OCI-LY3 (cell line): ENCODE results near the gene NUDCD3.

Experiments used
- H2AFZ ChIP-seq: fragments of 200-600, 300-600 bp; shearing (Covaris generic); 2 replicates; pipeline ENCODE4 v1.6.0; 2014; ENCODE audit warnings: antibody characterized with exemption, low read depth, low read length
- H3K27ac ChIP-seq: fragments of 200-600, 300-600 bp; sonication (generic); 2 replicates; pipeline ENCODE4 v1.5.1; 2014; ENCODE audit warnings: mild to moderate bottlenecking, low read length, moderate library complexity, mixed read lengths
- H3K27me3 ChIP-seq: fragments of 200-600, 300-600 bp; sonication (generic); 2 replicates; pipeline ENCODE4 v1.6.1; 2014; ENCODE audit warnings: low read depth, low read length, mixed read lengths
- H3K36me3 ChIP-seq: fragments of 200-600, 300-600 bp; sonication (generic); replicated peaks from 2 replicates; pipeline ENCODE3; 2014; ENCODE audit warnings: low read depth, low read length, mixed read lengths
- H3K4me1 ChIP-seq: fragments of 300-600, 200-600 bp; sonication (generic); 2 replicates; pipeline ENCODE4 v1.6.1; 2014; ENCODE audit warnings: low read length, mixed read lengths
- H3K4me2 ChIP-seq: fragments of 200-600, 300-600 bp; sonication (generic); 2 replicates; pipeline ENCODE4 v1.6.1; 2014; ENCODE audit warnings: low read length, mixed read lengths
- H3K4me3 ChIP-seq: fragments of 300-600, 200-600 bp; sonication (generic); 2 replicates; pipeline ENCODE4 v1.5.1; 2014; ENCODE audit warnings: antibody characterized with exemption, mild to moderate bottlenecking, low read length, moderate library complexity
- H3K79me2 ChIP-seq: fragments of 300-600, 200-600 bp; shearing (Covaris generic); 2 replicates; pipeline ENCODE4 v1.6.1; 2014; ENCODE audit warnings: mild to moderate bottlenecking, low read length, mixed read lengths
- H3K9ac ChIP-seq: fragments of 300-600, 200-600 bp; shearing (Covaris generic); 2 replicates; pipeline ENCODE4 v1.6.0; 2014; ENCODE audit warnings: mild to moderate bottlenecking, low read length, moderate library complexity
- H3K9me3 ChIP-seq: fragments of 200-600, 300-600 bp; shearing (Covaris generic); 2 replicates; pipeline ENCODE4 v1.6.1; 2014; ENCODE audit warnings: low read length, mixed read lengths; ENCODE audit not compliant: insufficient read depth
- H4K20me1 ChIP-seq: fragments of 200-600, 300-600 bp; sonication (generic); 2 replicates; pipeline ENCODE4 v1.6.1; 2016; ENCODE audit warnings: low read length, mixed read lengths; ENCODE audit not compliant: insufficient read depth
- CTCF ChIP-seq: fragments of 200-600, 300-600 bp; sonication (generic); IDR thresholded peaks from 2 replicates; pipeline ENCODE4 v1.5.1; 2014; ENCODE audit warnings: antibody characterized with exemption, low read length, low read depth
- EZH2phosphoT487 ChIP-seq: fragments of 200-600 bp; shearing (Covaris generic); IDR thresholded peaks from 2 replicates; pipeline ENCODE4 v1.6.1; 2018; ENCODE audit warnings: antibody characterized with exemption, mixed run types, low read depth

Gene NUDCD3

DNA sequence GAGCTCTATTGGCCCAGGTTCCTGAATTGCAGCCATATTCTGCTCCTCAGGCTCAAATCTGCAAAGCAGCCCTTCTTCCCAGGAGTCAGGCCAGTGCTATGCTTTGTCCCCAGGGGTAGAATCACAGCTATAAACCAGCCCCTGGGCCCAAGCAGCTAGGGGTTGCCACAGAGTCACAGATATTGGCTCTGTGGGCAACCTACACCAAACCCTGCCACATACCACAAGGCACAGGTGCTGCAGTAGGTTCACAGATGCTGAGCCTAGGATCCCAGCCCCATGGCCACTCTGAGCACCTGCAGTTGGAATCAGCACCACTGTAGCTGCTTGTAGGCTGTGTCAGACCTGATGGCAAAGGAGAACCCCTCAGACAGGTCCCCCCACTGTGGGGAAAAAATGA lies 122.0 kb downstream of the NUDCD3 start:
- H3K36me3 ChIP-seq = no peaks in the 10 kb centered on the region
- 0 out of 2 replicates have a peak, but pooled peaks cover 6% of the 10 kb centered on the region for H3K27me3 ChIP-seq
- no peaks in the 10 kb centered on the region for H3K79me2 ChIP-seq
- H3K9ac ChIP-seq = no peak overlapping the region
- H3K4me1 ChIP-seq = 0 out of 2 replicates have a peak, but pooled peaks cover 3% of the 10 kb centered on the region
- TF ChIP-seq EZH2phosphoT487 (no peak), CTCF (no peak)
- H2AFZ ChIP-seq = no peak overlapping the region
- no peak overlapping the region for H3K27ac ChIP-seq
- H3K4me2 ChIP-seq = no peak overlapping the region
- no peaks in the 10 kb centered on the region for H3K9me3 ChIP-seq
- no peaks in the 10 kb centered on the region for H4K20me1 ChIP-seq
- H3K4me3 ChIP-seq = no peak overlapping the region

- Histone ChIP-seq H3K4me3 (no peak overlapping the region), H3K36me3 (no peaks in the 10 kb centered on the region), H3K4me1 (0 out of 2 replicates have a peak, but pooled peaks cover 2% of the 10 kb centered on the region), H3K27me3 (0 out of 2 replicates have a peak, but pooled peaks cover 6% of the 10 kb centered on the region), H3K9me3 (no peaks in the 10 kb centered on the region), H3K27ac (no peak overlapping the region), H4K20me1 (no peaks in the 10 kb centered on the region), H2AFZ (no peak overlapping the region), H3K79me2 (no peaks in the 10 kb centered on the region), H3K9ac (no peak overlapping the region), H3K4me2 (no peak overlapping the region)
- TF ChIP-seq CTCF (no peak), EZH2phosphoT487 (no peak)
These were observed 122.9 kb downstream of the NUDCD3 start for GRCh38 chr7:44367475-44368043.

DNA sequence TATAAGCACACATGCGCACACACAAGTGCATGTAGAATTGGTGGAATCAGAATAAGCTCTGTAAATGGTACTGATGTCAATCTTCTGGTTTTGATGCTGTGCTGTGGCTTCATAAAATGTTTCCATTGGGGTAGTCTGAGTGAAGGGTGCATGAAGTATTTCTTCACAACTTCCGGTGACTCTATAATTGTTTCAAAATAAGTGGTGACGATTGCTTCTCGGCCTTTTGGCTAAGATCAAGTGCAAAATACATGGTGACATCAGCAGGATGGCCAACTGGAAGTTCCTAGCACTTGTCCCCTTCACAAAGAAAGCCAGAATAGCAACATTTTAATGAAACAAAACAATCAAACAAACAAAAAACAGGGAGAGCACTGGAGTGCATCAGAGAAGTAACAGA lies 123.5 kb downstream of the NUDCD3 start:
- no peak overlapping the region for H3K9ac ChIP-seq

DNA sequence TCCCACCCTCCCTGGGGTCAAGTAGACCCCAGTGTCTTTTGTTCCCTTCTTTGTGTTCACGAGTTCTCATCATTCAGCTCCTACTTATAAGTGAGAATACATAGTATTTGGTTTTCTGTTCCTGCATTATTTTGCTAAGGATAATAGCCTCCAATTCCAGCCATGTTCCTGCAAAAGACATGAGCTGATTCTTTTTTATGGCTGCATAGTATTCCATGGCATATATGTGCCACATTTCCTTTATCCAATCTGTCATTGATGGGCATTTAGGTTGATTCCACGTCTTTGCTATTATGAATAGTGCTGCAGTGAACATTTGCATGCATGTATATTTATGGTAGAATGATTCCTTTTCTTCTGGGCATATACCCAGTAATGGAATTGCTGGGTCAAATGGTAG lies 136.8 kb downstream of the NUDCD3 start:
- Histone ChIP-seq H3K9ac (no peak overlapping the region), H3K27me3 (no peaks in the 10 kb centered on the region)

More for the DNA sequence above, 123.5 kb downstream of the NUDCD3 start:
- no peak overlapping the region for H2AFZ ChIP-seq
- no peaks in the 10 kb centered on the region for H4K20me1 ChIP-seq
- 0 out of 2 replicates have a peak, but pooled peaks cover 6% of the 10 kb centered on the region for H3K27me3 ChIP-seq
- no peaks in the 10 kb centered on the region for H3K9me3 ChIP-seq
- no peaks in the 10 kb centered on the region for H3K4me1 ChIP-seq
- no peak overlapping the region for H3K27ac ChIP-seq
- H3K4me3 ChIP-seq = no peak overlapping the region
- TF ChIP-seq CTCF = no peak
- no peak for TF ChIP-seq EZH2phosphoT487
- no peak overlapping the region for H3K4me2 ChIP-seq
- no peaks in the 10 kb centered on the region for H3K79me2 ChIP-seq
- H3K36me3 ChIP-seq = no peaks in the 10 kb centered on the region

More for the DNA sequence above, 136.8 kb downstream of the NUDCD3 start:
- Histone ChIP-seq H3K9me3 (peaks cover 5% of the 10 kb centered on the region), H3K4me3 (no peak overlapping the region), H3K79me2 (no peaks in the 10 kb centered on the region), H3K4me2 (no peak overlapping the region), H3K27ac (no peak overlapping the region), H2AFZ (no peak overlapping the region), H4K20me1 (no peaks in the 10 kb centered on the region), H3K4me1 (no peaks in the 10 kb centered on the region), H3K36me3 (no peaks in the 10 kb centered on the region)
- TF ChIP-seq CTCF (no peak), EZH2phosphoT487 (no peak)
